ENCODE data around the gene LNPEP.
A peak's percentile ranks its signal among the peaks of the same experiment; 100 is the strongest.

Gene LNPEP

DNA sequence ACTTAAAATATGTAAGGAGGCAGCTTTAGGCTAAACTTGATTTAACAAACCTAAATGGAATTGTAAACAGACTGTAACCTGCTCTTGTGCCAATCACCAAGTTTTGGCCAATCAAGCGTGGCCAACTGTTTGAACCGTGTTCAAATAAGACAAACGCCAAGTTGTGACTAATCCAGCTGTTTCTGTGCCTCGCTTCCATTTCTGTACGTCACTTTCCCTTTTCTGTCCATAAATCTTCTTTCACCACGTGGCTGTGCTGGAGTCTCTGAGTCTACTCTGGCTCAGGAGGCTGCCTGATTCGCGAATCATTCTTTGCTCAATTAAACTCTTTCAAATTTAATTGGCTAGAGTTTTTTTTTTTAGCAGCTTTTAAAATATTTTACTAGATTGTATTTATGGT is 135.2 kb downstream of the LNPEP start:
- CTCF ChIA-PET = no interaction called here
- no peak overlapping the region for H3K4me3 ChIP-seq (ENCODE audit: low read depth, low read length)
- TF ChIP-seq CTCF (IDR thresholded peaks at IDR 0.05; ENCODE audit: insufficient read depth, low read length, missing control alignments) = no peak
- peak; percentile 17 for DNase-seq (ENCODE audit: low read depth, low spot score)
- POLR2A ChIA-PET = no interaction called here

GRCh38 chr5:97071993-97072392 is 136.1 kb downstream of the LNPEP start:
- H3K4me3 ChIP-seq (ENCODE audit: low read depth, low read length) = no peak overlapping the region
- ChIA-PET CTCF (interaction anchor here (1.1 kb wide), 1 partner anchor 25 kb away, joined by 3 read pairs; no protein-coding TSS in a partner anchor), POLR2A (no interaction called here)
- no peak for DNase-seq (ENCODE audit: low read depth, low spot score)
- no peak for TF ChIP-seq CTCF (IDR thresholded peaks at IDR 0.05; ENCODE audit: insufficient read depth, low read length, missing control alignments)

- no peak for DNase-seq (ENCODE audit: low read depth, low spot score)
- ChIA-PET CTCF (interaction anchor here (1.1 kb wide), 1 partner anchor 26 kb away, joined by 3 read pairs; no protein-coding TSS in a partner anchor), POLR2A (no interaction called here)
- no peak overlapping the region for H3K4me3 ChIP-seq (ENCODE audit: low read depth, low read length)
- no peak for TF ChIP-seq CTCF (IDR thresholded peaks at IDR 0.05; ENCODE audit: insufficient read depth, low read length, missing control alignments)
Observed at GRCh38 chr5:97072696-97073095, 136.8 kb downstream of the LNPEP start.

DNA sequence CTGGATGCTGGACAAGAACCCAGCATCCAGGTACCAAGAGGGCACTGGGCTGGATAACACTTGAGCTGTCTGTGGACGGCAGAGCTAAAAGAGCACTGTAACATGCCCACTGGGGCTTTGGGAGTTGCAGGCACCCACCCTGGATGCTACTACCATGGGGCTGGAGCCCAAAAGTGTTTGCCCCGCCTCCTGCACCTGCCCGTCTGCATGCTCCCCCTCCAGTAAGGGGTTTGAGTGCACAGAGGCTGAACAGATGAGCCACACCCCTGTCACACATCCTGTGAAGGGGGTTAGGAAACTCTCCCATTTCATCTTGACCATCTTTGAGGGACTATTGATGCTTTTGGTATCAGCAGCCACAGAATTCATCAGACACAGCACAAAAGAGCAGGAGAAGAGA is 137.5 kb downstream of the LNPEP start:
- CTCF ChIA-PET = no interaction called here
- POLR2A ChIA-PET = no interaction called here
- H3K4me3 ChIP-seq (ENCODE audit: low read depth, low read length) = no peak overlapping the region
- TF ChIP-seq CTCF (IDR thresholded peaks at IDR 0.05; ENCODE audit: insufficient read depth, low read length, missing control alignments) = no peak
- no peak for DNase-seq (ENCODE audit: low read depth, low spot score)

- ChIA-PET CTCF (no interaction called here), POLR2A (no interaction called here)
- no peak overlapping the region for H3K4me3 ChIP-seq (ENCODE audit: low read depth, low read length)
- no peak for TF ChIP-seq CTCF (IDR thresholded peaks at IDR 0.05; ENCODE audit: insufficient read depth, low read length, missing control alignments)
- DNase-seq (ENCODE audit: low read depth, low spot score) = no peak
Observed at GRCh38 chr5:97074859-97075489, 139.1 kb downstream of the LNPEP start.

- no peak for TF ChIP-seq CTCF (IDR thresholded peaks at IDR 0.05; ENCODE audit: insufficient read depth, low read length, missing control alignments)
- no peak for DNase-seq (ENCODE audit: low read depth, low spot score)
- POLR2A ChIA-PET = no interaction called here
- CTCF ChIA-PET = no interaction called here
- H3K4me3 ChIP-seq (ENCODE audit: low read depth, low read length) = no peak overlapping the region
Observed at GRCh38 chr5:97075649-97076048, 139.8 kb downstream of the LNPEP start.
